HepG2 (cell line): Measurements from ENCODE around the gene KCNK7. TPM values are rescaled to one million over a fixed set of nuclear protein-coding genes. Genes with fewer than 3 reads are reported as not detected.

Source experiments
- ETV6 ChIP-seq: sonication (generic); formaldehyde crosslinking; conservative IDR thresholded peaks from 2 replicates; pipeline ENCODE4 v1.4.0; 2020; ENCODE audit warnings: missing genetic modification reagents
- HDAC1 ChIP-seq: sonication (generic); formaldehyde crosslinking; IDR thresholded peaks from 2 replicates; pipeline ENCODE4 v1.5.1; 2020; ENCODE audit warnings: mild to moderate bottlenecking, missing genetic modification reagents
- HINFP ChIP-seq: sonication (generic); formaldehyde crosslinking; IDR thresholded peaks from 2 replicates; pipeline ENCODE4 v1.4.0; 2020; ENCODE audit warnings: low read depth, mild to moderate bottlenecking, missing genetic modification reagents
- KMT2B ChIP-seq: IDR thresholded peaks from 2 replicates; pipeline ENCODE4 v1.6.1; 2016; ENCODE audit warnings: missing genetic modification reagents, missing compliant biosample characterization
- MTA3 ChIP-seq: sonication (generic); formaldehyde crosslinking; IDR thresholded peaks from 2 replicates; pipeline ENCODE4 v1.4.0; 2020; ENCODE audit warnings: missing genetic modification reagents
- RBFOX2 ChIP-seq: fragments of 200-400 bp; formaldehyde crosslinking; IDR thresholded peaks from 2 replicates; pipeline ENCODE4 v1.6.1; 2017; ENCODE audit warnings: low read depth, mild to moderate bottlenecking, low read length
- ZBTB33 ChIP-seq: sonication (generic); formaldehyde crosslinking; IDR thresholded peaks from 2 replicates; pipeline ENCODE4 v1.4.0; 2020; ENCODE audit warnings: missing genetic modification reagents
- ZNF142 ChIP-seq: sonication (generic); formaldehyde crosslinking; IDR thresholded peaks from 2 replicates; pipeline ENCODE4 v1.4.0; 2020; ENCODE audit warnings: missing genetic modification reagents
- ZNF205 ChIP-seq: IDR thresholded peaks from 2 replicates; pipeline ENCODE4 v1.6.1; 2018; ENCODE audit warnings: missing biosample characterization, missing genetic modification reagents
- ZNF557 ChIP-seq: sonication (generic); formaldehyde crosslinking; IDR thresholded peaks from 2 replicates; pipeline ENCODE4 v1.4.0; 2020; ENCODE audit warnings: missing genetic modification reagents
- ZNF781 ChIP-seq: sonication (generic); formaldehyde crosslinking; IDR thresholded peaks from 2 replicates; pipeline ENCODE4 v1.5.1; 2020; ENCODE audit warnings: borderline replicate concordance, mild to moderate bottlenecking, missing genetic modification reagents; ENCODE audit errors: not compliant biosample characterization
- ZNF883 ChIP-seq: sonication (generic); formaldehyde crosslinking; IDR thresholded peaks from 2 replicates; pipeline ENCODE4 v1.5.1; 2020; ENCODE audit warnings: mild to moderate bottlenecking, missing genetic modification reagents; ENCODE audit errors: not compliant biosample characterization
- polyA plus RNA-seq, 8 experiments: library from polyadenylated mRNA; depleted of rRNA in 3 of 8; stranded (reverse) in 7 of 8; unstranded in 1 of 8; fragments of >200 nt; fragmentation: Illumina TruSeq in 4 of 8; extraction: Trizol in 4 of 8; gene quantifications; 2 replicates each; pipeline versions ENCODE4 v1.2.1 to v1.2.3, GENCODE V29; 2011 to 2016; ENCODE audit warnings: low read depth in 4 of 8, missing spikeins in 1 of 8, mixed read lengths in 1 of 8; ENCODE audit not compliant: insufficient read depth in 1 of 8
- total RNA-seq, 5 experiments: library from RNA; depleted of rRNA; stranded (reverse); fragments of >200 nt; fragmentation: Illumina TruSeq; extraction: Trizol; gene quantifications; 2 replicates each; pipeline ENCODE4 v1.2.3, GENCODE V29; 2016; ENCODE audit warnings: low read depth in 1 of 5
- TF ChIP-seq, protein P1 (sequence below): sonication (generic); formaldehyde crosslinking; IDR thresholded peaks from 2 replicates; pipeline ENCODE4 v1.9.0; 2022; ENCODE audit warnings: missing genetic modification reagents, mild to moderate bottlenecking, borderline replicate concordance
- TF ChIP-seq, protein P2 (sequence below): sonication (generic); formaldehyde crosslinking; IDR thresholded peaks from 2 replicates; pipeline ENCODE4 v1.5.1; 2020; ENCODE audit warnings: missing genetic modification reagents, mild to moderate bottlenecking, borderline replicate concordance

Gene KCNK7
- total and polyA plus RNA-seq, 2 of the 13 experiments (the other 11 are each of a cell fraction or from before 2014, with no cell fraction given), result 0.11 TPM; not detected in 1

DNA sequence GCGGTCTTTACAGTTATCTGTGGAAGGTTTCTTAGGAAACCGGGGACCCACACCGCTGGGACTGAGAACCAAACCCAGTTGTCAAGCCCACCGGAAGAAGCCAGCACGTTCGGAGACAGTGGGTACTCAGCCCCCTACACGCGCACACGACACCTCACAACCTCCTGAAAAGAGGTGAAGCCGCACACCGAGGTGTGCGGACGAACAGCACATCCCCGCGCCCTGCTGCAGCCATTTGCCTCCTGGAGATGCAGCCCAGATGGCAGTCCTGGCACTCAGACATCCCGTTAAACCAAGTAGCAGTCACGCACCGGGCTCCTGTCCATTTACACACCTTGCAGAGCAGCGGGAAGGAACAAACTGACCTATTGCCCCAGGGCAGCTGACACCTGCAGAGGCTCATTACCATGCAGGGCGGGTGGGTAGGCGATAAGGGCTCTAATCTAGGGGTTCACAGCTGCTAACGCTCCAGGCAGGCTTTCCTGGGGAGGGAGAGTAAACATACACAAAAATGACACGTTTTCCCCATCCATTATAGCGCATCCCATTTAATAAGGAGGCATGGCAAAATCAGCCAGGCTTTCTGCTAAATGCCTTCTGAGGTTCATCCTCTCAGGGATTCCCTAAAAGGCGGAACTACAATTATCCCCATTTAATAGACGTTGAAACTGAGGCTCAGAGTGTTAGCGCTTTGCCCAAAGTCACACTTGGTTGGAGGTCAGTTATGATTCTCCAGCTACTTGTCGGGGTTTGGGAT lies 20.6 kb downstream of the KCNK7 start (continued):
- TF ChIP-seq ZNF142 (CRISPR knock-in tag), result no peak
- TF ChIP-seq KMT2B (CRISPR knock-in tag), result no peak
- peak; percentile 17; the same call in 1 of the 2 replicates for TF ChIP-seq ZBTB33
- TF ChIP-seq MTA3 (CRISPR knock-in tag), result no peak
- no peak for TF ChIP-seq RBFOX2
- TF ChIP-seq HDAC1 (CRISPR knock-in tag), result peak; percentile 24; the same call in 1 of the 2 replicates
- no peak for TF ChIP-seq ZNF883 (CRISPR knock-in tag)
- no peak for TF ChIP-seq ZNF557 (CRISPR knock-in tag)
- TF ChIP-seq, protein P1, sequence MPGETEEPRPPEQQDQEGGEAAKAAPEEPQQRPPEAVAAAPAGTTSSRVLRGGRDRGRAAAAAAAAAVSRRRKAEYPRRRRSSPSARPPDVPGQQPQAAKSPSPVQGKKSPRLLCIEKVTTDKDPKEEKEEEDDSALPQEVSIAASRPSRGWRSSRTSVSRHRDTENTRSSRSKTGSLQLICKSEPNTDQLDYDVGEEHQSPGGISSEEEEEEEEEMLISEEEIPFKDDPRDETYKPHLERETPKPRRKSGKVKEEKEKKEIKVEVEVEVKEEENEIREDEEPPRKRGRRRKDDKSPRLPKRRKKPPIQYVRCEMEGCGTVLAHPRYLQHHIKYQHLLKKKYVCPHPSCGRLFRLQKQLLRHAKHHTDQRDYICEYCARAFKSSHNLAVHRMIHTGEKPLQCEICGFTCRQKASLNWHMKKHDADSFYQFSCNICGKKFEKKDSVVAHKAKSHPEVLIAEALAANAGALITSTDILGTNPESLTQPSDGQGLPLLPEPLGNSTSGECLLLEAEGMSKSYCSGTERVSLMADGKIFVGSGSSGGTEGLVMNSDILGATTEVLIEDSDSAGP, result 0 out of 2 replicates have a peak, but pooled peaks have one; percentile 22
- TF ChIP-seq HINFP, result 0 out of 2 replicates have a peak, but pooled peaks have one; percentile 34
- TF ChIP-seq ZNF781 (CRISPR knock-in tag), result no peak
- TF ChIP-seq ZNF205, result no peak
- no peak for TF ChIP-seq ETV6 (CRISPR knock-in tag)
- TF ChIP-seq, protein P2, sequence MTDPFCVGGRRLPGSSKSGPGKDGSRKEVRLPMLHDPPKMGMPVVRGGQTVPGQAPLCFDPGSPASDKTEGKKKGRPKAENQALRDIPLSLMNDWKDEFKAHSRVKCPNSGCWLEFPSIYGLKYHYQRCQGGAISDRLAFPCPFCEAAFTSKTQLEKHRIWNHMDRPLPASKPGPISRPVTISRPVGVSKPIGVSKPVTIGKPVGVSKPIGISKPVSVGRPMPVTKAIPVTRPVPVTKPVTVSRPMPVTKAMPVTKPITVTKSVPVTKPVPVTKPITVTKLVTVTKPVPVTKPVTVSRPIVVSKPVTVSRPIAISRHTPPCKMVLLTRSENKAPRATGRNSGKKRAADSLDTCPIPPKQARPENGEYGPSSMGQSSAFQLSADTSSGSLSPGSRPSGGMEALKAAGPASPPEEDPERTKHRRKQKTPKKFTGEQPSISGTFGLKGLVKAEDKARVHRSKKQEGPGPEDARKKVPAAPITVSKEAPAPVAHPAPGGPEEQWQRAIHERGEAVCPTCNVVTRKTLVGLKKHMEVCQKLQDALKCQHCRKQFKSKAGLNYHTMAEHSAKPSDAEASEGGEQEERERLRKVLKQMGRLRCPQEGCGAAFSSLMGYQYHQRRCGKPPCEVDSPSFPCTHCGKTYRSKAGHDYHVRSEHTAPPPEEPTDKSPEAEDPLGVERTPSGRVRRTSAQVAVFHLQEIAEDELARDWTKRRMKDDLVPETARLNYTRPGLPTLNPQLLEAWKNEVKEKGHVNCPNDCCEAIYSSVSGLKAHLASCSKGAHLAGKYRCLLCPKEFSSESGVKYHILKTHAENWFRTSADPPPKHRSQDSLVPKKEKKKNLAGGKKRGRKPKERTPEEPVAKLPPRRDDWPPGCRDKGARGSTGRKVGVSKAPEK (CRISPR knock-in tag), result 0 out of 2 replicates have a peak, but pooled peaks have one; percentile 2
